Kidney tubule cell (primary cell): Measurements from ENCODE around the gene ACSS1.

Experiments used
- DNase-seq: peaks from one replicate; pipeline ENCODE4 v3.0.0-alpha.2; 2018; ENCODE audit warnings: low spot score

ACSS1 gene

GRCh38 chr20:24970754-24971153, 87.2 kb downstream of the ACSS1 start:
- no peak for DNase-seq

DNA sequence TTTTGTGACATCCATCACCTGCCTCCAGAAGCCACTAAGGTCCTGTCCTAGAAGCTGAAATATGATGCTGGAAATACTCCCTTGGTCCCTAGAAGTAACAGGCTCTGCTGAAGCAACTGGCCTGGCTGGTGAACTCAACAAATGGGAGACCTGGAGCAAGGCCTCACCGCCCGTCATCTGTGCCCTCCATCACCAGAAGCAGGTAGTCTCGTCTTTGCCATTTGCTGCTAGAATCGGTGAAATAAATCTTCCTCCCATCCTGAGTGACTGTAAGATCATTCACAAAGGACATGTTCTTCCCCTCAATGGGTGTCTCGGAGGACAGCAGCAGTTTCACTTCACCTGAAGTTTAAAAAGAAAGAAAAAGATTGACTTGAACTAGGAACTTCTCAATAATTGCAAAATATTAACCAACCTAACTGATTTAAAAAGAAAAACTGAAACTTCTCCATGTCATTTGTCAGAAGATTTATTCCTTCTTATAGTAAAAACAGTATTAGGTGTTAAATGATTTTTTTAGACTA, 87.8 kb downstream of the ACSS1 start:
- no peak for DNase-seq

- DNase-seq: no peak
These were observed 88.5 kb downstream of the ACSS1 start for GRCh38 chr20:24969186-24970029.

DNA sequence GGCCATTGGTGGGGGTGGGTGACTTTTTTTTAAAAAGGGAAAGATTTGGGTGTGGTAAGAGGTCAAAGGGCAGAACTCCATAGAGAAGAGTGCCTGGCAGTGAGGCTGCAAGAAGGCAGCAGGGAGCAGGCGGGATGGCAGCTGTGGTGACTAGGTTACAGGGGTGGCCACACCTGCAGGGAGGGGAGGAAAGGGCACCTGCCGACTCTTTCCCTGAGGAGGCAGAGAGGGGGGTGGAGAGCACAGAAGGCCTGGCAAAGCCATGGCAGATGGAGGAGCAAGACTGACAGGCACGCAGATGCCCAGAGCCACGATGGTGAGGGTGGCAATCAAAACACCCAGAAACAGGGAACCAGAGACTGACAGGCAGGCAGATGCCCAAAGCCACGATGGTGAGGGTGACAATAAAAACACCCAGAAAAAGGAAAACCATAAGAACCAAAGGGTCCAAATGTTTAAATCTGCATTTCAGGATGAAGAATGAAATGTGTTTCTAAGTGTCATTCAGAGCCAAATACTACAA, 89.6 kb downstream of the ACSS1 start:
- no peak for DNase-seq

GRCh38 chr20:24966317-24967012, 91.5 kb downstream of the ACSS1 start:
- DNase-seq: no peak

DNA sequence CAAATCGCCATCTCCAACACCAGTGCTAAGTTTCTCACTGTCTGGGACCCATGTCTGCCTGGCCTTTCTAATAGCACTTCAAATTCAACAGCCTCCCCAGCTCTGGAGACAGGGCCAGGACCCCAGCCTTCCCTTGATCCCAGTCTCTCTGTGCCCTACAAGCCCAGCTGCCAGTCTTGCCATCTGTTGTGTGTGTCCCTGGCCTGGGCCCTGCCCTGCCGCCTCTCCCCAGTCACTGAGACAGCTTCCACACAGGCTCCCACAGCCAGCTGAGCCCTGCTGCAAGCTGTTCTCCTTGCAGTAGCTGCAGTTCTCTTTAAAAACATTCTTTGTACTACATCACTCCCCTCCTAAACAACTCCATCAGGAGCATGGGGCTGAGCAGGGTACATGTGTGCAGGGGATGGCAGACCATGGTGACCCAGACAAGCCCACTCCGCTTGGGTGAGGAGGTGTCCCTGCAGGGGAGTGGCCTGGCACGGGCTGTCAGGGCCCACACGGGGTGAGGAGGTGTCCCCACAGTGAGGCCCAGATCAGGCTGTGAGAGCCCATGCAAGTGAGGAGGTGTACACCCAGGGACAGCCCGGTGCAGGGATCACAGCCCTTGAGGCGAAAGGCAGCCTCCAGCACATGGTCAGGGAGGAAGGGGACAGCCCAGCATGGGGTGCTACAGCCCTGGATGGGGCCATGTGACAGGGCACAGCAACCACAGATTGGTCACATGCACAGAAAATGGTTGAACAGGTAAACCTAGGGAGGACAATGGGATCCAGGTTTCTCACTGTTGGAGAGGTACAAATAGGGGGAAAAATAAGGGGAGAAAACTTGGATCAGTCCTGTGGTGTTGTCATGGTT, 92.6 kb downstream of the ACSS1 start:
- DNase-seq: no peak

- no peak for DNase-seq
These were observed 93.5 kb downstream of the ACSS1 start for GRCh38 chr20:24964506-24964840.

- no peak for DNase-seq
These were observed 94.0 kb downstream of the ACSS1 start for GRCh38 chr20:24963672-24964505.

DNA sequence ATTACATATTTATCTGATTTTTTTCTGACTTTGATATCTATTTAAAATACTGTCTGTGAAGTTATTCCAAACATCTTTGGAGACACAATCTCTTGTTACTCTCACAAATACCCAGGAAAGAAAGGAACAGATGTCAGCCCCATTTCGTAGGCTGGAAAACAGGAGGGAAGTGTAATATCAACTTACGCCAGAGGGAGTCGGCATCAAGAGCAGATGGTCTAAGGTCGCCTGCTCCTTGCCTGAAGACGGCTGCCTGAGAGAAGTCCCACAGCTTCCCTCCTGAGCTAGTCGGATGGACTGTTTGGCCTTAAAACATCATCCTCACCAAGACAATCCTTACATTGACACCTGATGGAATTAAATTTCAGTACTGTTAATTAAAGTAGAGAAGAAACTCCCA, 95.4 kb downstream of the ACSS1 start:
- no peak for DNase-seq

- DNase-seq: no peak
These were observed 95.8 kb downstream of the ACSS1 start for GRCh38 chr20:24962182-24962492.

DNA sequence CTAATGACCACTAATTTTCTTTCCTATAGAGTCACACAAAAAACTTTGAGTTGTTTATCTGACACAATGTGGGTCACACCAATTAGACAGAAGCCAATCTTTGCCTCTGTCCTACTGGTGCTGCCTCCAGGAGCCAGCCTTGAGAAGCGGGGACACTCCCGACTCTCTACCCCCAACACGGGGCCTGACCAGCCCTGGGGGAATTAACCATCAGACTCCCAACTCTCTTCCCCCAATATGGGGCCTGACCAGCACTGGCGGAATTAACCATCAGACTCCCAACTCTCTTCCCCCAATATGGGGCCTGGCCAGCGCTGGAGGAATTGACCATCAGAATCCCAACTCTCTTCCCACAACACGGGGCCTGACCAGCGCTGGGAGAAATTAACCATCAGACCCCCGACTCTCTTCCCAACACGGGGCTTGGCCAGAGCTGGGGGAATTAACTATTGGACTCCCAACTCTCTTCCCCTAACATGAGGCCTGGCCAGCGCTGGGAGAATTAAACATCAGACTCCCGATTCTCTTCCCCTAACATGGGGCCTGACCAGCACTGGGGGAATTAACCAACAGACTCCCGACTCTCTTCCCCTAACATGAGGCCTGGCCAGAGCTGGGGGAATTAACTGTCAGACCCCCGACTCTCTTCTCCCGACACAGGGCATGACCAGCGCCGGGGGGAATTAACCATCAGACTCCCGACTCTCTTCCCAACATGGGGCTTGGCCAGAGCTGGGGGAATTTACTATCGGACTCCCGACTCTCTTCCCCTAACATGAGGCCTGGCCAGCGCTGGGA, 96.4 kb downstream of the ACSS1 start:
- DNase-seq: no peak

DNA sequence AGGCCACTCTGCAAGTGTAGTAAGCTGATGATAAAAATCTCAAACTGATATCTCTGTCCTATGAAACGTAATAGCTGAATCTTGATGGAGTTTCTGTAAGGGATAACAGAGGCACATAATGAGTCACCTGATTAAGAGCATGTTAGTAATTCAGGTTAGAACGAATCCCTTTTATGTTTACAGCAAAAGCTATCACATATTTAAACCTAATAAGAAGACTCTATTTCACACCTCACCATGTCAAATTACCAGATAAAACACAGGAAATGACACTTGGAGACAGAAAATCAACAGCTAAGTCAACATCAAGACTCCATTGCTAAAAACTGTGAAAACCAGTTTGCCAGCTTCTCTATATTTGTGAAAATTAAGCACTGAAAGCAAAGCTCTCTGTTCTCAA, 97.1 kb downstream of the ACSS1 start:
- no peak for DNase-seq

GRCh38 chr20:24960302-24960801, 97.6 kb downstream of the ACSS1 start:
- no peak for DNase-seq

DNA sequence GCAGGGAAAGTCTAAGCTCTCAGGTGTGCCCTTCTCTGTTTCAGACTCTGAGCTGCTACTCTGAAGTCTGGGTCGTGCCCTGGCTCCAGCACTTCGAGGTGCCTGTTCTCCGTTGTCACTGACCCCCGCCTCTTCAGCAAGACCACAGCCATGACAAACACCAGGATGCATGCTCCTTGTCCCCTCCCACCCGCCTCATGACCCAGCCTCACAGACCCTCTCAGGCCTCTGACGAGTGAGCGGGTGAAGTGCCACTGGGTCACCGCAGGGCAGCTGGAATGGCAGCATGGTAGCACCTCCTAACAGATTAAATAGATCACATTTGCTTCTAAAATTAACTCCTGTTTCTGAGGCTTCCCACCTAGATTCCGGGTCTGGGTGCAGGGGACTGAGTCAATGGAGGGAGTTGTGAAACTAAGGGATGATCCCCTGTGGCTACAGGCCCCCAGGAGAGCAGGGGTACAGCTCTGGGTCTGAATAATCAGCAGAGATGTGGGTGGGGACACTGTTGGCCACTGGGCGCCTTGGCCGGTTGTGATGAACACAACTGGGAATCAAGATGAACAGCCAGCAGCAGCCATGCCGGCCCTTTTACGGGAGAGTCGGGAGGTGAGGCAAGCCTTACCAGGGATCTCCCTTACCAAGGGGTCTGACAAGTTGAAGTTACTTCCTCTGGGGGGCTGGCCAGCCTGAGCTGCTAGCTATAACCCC, 98.2 kb downstream of the ACSS1 start:
- DNase-seq: no peak

GRCh38 chr20:24958506-24959385, 99.2 kb downstream of the ACSS1 start:
- no peak for DNase-seq

GRCh38 chr20:24957326-24958016, 100.5 kb downstream of the ACSS1 start:
- no peak for DNase-seq
